ENCODE measurements around the gene CACTIN.

DNA sequence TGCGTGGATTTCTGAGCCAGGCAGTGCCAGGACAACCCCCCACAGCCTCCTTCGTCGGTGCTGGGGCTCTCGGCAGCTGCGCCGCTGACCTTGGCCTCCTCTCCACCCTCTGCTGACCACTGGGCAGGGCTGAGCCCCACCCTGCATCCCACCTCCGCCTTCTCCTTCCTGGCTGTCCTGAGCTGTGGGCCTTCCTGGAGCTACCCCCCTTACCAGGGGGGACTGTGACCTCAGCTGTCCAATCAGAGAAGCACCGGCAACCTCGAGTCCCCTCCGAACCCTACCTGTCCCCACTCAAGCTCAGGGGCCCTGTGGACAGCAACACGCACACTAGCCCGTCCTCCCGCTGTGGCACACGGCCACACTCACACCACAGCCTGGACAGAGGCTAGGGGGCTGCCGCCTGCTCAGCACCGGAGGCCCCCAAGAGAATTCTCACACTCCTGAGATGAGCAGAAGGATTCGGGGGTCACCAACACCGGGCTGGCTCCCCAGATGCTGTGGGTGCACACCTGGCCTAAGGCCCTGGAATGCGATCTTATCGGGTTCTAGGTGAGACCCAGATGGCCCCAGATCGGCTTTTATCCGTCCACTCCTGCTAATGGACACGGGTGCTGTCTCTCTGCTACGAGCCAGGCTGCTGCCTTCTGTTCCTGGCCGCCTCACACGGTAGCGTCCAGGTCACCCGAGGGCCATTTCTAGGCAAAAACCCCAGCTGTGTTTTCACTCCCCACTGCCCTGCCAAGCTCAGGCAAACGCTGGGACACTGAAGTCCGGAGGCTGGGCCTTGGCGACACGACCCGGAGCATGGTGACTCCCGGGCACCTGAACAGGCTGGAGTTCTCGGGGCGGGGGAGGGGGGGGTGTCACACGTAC is 32.5 kb upstream of the CACTIN start:
- TF ChIP-seq CTCF (conservative IDR thresholded peaks at IDR 0.05) (no peak), EZH2 (IDR thresholded peaks at IDR 0.05; ENCODE audit: low read depth) (no peak)
